Peyer's patch (tissue), 4 donors: ENCODE measurements around the gene NAV2.

Experiments
- CTCF ChIP-seq, 6 experiments: fragments of 450-650 bp in 4 of 6; fragments of 200-600 bp in 2 of 6; sonication (generic) in 1 of 6; IDR thresholded peaks; one replicate each; pipeline ENCODE4 v1.5.1; 2017 to 2019; ENCODE audit warnings: antibody characterized with exemption in 6 of 6, mild to moderate bottlenecking in 3 of 6, moderate library complexity in 1 of 6
- POLR2A ChIP-seq, 2 donors: fragments of 450-650 bp; IDR thresholded peaks; one replicate each; pipeline ENCODE4 v1.5.1; 2017; ENCODE audit warnings: antibody characterized with exemption in 2 of 2, mild to moderate bottlenecking in 2 of 2, moderate library complexity in 2 of 2

- TF ChIP-seq POLR2A (IDR thresholded peaks at IDR 0.05) (no peak), CTCF (IDR thresholded peaks at IDR 0.05) (no peak)
These were observed 109.9 kb downstream of the NAV2 start for GRCh38 chr11:19822531-19822930.
